Activated T-cell treated with anti-CD3 and anti-CD28 coated beads, Interleukin-2, amount 50 U/mL, for 1 hour (primary cell): ENCODE measurements around the gene NPM3.

Experiments
- DNase-seq: peaks from one replicate; pipeline ENCODE4 v3.0.0-alpha.2; 2020

The NPM3 gene

DNA sequence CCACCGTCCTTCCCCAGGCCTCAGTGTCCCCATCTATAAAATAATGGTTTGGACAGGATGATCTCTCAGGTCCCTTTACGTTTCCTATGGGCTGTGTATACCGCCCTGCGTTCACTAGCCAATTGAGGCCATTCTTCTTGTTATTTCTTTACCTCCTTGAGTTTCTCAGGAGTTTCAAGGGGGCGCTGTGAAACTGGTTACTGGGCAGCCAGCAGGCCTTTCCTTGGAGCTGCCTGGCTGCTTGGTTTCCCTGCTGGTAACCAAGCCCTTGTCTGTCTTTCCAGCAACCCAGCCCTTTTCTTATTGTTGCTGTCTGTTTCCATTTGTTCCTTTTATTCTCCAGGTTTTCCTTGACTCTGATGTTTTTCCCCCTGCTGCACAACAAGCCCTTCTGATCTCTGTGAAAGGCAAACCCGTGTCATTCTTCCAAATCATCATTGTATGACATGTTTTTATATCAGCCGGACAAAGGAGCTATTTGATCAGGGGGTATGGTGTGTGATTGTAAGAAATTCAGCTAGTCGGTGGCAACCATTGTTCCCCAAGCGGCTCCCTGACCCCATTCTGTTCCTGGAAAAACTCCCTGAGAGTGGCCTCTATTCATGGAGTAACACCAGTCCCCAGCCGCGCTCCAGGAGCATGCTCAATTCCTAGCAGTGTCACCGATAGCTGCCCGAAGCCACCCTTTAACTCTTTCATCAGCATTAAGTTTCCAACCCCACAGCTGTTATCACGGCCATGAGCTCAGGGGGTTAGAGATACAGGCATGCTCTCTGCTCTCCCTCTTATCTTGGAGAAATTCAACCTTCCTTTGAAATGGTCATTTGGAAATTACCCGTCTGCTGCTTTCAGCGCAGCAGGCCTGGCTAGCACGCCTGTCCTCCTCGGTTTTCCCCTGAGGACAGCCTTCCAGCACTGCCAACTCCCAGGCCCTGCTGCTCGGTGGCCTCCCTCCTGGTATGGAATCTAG is 33.9 kb downstream of the NPM3 start:
- no peak for DNase-seq

DNA sequence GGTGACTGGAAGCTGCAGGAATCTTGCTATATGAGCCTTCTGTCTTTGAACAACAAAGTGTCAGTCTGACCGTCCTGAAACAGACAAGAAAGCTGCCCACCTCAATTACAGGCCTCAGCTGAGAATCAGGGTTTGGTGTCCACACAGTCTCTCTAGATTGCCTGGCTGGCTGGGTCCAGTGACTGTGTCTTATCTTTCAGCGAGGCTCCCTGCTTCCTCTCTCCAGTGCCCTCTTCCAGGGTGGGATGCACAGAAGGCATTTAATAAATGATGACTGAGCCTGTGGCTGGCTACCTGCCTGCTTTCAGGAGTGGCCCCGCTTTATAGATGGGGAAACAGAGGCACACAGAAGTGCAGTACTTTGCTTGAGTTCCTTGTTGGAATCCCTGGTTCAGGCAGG is 34.8 kb downstream of the NPM3 start:
- DNase-seq = no peak

DNA sequence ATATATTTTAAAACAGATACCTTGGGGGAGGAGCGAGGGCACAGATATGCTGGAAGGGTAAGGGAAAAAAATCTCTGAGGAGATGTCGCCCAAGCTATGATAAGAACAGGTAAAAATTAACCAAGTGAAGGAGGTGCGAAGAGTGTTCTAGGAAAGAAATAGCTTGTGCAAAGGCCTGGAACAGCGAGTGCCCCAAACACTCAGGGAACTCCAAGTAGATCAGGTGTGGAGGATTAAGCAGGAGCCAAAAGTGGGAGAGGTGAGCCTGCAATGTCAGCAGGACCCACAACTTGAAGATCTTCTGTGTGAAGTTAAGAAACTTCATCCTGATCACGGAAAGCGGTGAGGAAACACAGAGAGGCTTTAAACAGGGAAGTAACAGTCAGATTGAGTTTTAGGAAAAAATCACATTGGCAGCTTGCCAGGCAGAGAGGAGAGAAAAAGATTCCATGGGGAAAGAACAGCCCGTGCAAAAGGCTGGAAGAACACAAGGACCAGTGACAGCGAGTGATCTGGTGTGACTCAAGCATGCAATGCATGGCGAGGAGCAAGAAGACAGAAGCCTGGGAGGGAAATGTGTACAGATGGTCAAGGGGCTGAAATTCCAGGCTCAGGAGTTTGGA is 38.1 kb downstream of the NPM3 start:
- no peak for DNase-seq

- DNase-seq = no peak
Observed at GRCh38 chr10:101744267-101744666, 39.0 kb downstream of the NPM3 start.

DNA sequence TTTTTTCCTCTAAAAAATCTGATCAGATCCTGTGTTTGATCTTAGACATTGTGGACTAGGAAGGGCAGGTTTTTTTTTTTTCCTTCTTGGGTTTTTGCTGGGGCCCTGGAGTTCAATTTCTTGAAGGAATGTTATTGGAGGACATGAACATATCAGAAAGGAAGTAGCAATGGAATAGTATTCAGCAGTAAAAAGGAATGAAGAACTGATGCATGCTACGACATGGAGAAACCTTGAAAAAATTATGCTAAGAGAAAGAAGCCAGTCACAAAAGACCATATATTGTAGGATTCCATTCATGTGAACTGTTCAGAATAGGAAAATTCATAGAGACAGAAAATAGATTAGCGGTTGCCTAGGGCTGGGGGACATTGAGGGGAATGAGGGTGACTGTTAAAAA is 41.3 kb downstream of the NPM3 start:
- no peak for DNase-seq

- DNase-seq = no peak
Observed at GRCh38 chr10:101736666-101737065, 46.6 kb downstream of the NPM3 start.

GRCh38 chr10:101732096-101732495 is 51.1 kb downstream of the NPM3 start:
- DNase-seq = no peak
